ENCODE results near the gene FBXL16. TPM values are rescaled to one million over a fixed set of nuclear protein-coding genes. Genes with fewer than 3 reads are reported as not detected.

The FBXL16 gene
- total RNA-seq, 1 donor from 2014 or later = not detected

GRCh38 chr16:703406-703805 lies 2.2 kb downstream of the FBXL16 start:
- Histone ChIP-seq H3K27ac (ENCODE audit: low read depth, low read length) (no peak overlapping the region), H3K9me3 (ENCODE audit: control insufficient read depth in 3 of 3, low read length in 3 of 3) (no peaks in the 10 kb centered on the region), H3K4me3 (ENCODE audit: low read length in 3 of 3) (no peak overlapping the region), H3K9ac (ENCODE audit: low read depth in 1 of 3, low read length in 3 of 3) (no peak overlapping the region), H3K36me3 (ENCODE audit: control insufficient read depth in 3 of 3, insufficient read depth in 3 of 3, low read length in 3 of 3) (no peaks in the 10 kb centered on the region), H3K27me3 (ENCODE audit: control insufficient read depth in 3 of 3, insufficient read depth in 3 of 3, low read length in 3 of 3) (peaks cover 71 to 88% (median 84%) of the 10 kb centered on the region in 3 donors), H3K4me1 (ENCODE audit: control insufficient read depth in 3 of 3, insufficient read depth in 3 of 3, low read length in 3 of 3) (peaks cover 0 to 4% (median 0%) of the 10 kb centered on the region in 3 donors)

- H3K4me3 ChIP-seq (ENCODE audit: low read length in 3 of 3) = no peak overlapping the region
- H3K36me3 ChIP-seq (ENCODE audit: control insufficient read depth in 3 of 3, insufficient read depth in 3 of 3, low read length in 3 of 3) = no peaks in the 10 kb centered on the region
- peaks cover 69 to 85% (median 75%) of the 10 kb centered on the region in 3 donors for H3K27me3 ChIP-seq (ENCODE audit: control insufficient read depth in 3 of 3, insufficient read depth in 3 of 3, low read length in 3 of 3)
- no peaks in the 10 kb centered on the region for H3K9me3 ChIP-seq (ENCODE audit: control insufficient read depth in 3 of 3, low read length in 3 of 3)
- H3K27ac ChIP-seq (ENCODE audit: low read depth, low read length) = no peak overlapping the region
- H3K4me1 ChIP-seq (ENCODE audit: control insufficient read depth in 3 of 3, insufficient read depth in 3 of 3, low read length in 3 of 3) = peaks cover 0 to 4% (median 0%) of the 10 kb centered on the region in 3 donors
- no peak overlapping the region for H3K9ac ChIP-seq (ENCODE audit: low read depth in 1 of 3, low read length in 3 of 3)
Observed at GRCh38 chr16:702341-702740, 3.3 kb downstream of the FBXL16 start.

- Histone ChIP-seq H3K4me3 (ENCODE audit: low read length in 3 of 3) (no peak overlapping the region), H3K27ac (ENCODE audit: low read depth, low read length) (no peak overlapping the region), H3K36me3 (ENCODE audit: control insufficient read depth in 3 of 3, insufficient read depth in 3 of 3, low read length in 3 of 3) (no peaks in the 10 kb centered on the region), H3K27me3 (ENCODE audit: control insufficient read depth in 3 of 3, insufficient read depth in 3 of 3, low read length in 3 of 3) (peaks cover 64 to 82% (median 73%) of the 10 kb centered on the region in 3 donors), H3K4me1 (ENCODE audit: control insufficient read depth in 3 of 3, insufficient read depth in 3 of 3, low read length in 3 of 3) (peaks cover 0 to under 1% (median 0%) of the 10 kb centered on the region in 3 donors), H3K9ac (ENCODE audit: low read depth in 1 of 3, low read length in 3 of 3) (no peak overlapping the region), H3K9me3 (ENCODE audit: control insufficient read depth in 3 of 3, low read length in 3 of 3) (no peaks in the 10 kb centered on the region)
Observed at GRCh38 chr16:700684-701584, 4.7 kb downstream of the FBXL16 start.

GRCh38 chr16:698911-699671 lies 6.5 kb downstream of the FBXL16 start:
- H3K9me3 ChIP-seq (ENCODE audit: control insufficient read depth in 3 of 3, low read length in 3 of 3) = no peaks in the 10 kb centered on the region
- H3K27ac ChIP-seq (ENCODE audit: low read depth, low read length) = no peak overlapping the region
- no peak overlapping the region for H3K4me3 ChIP-seq (ENCODE audit: low read length in 3 of 3)
- H3K27me3 ChIP-seq (ENCODE audit: control insufficient read depth in 3 of 3, insufficient read depth in 3 of 3, low read length in 3 of 3) = peaks cover 68 to 86% (median 75%) of the 10 kb centered on the region in 3 donors
- H3K36me3 ChIP-seq (ENCODE audit: control insufficient read depth in 3 of 3, insufficient read depth in 3 of 3, low read length in 3 of 3) = no peaks in the 10 kb centered on the region
- H3K9ac ChIP-seq (ENCODE audit: low read depth in 1 of 3, low read length in 3 of 3) = no peak overlapping the region
- peaks cover 4 to 14% (median 7%) of the 10 kb centered on the region in 3 donors for H3K4me1 ChIP-seq (ENCODE audit: control insufficient read depth in 3 of 3, insufficient read depth in 3 of 3, low read length in 3 of 3)

- no peaks in the 10 kb centered on the region for H3K36me3 ChIP-seq (ENCODE audit: control insufficient read depth in 3 of 3, insufficient read depth in 3 of 3, low read length in 3 of 3)
- no peaks in the 10 kb centered on the region for H3K9me3 ChIP-seq (ENCODE audit: control insufficient read depth in 3 of 3, low read length in 3 of 3)
- H3K4me3 ChIP-seq (ENCODE audit: low read length in 3 of 3) = peak overlapping the region in 2 of 3 donors; percentile 40 to 49
- H3K4me1 ChIP-seq (ENCODE audit: control insufficient read depth in 3 of 3, insufficient read depth in 3 of 3, low read length in 3 of 3) = peaks cover 4 to 16% (median 8%) of the 10 kb centered on the region in 3 donors
- H3K27ac ChIP-seq (ENCODE audit: low read depth, low read length) = no peak overlapping the region
- no peak overlapping the region for H3K9ac ChIP-seq (ENCODE audit: low read depth in 1 of 3, low read length in 3 of 3)
- peaks cover 64 to 76% (median 70%) of the 10 kb centered on the region in 3 donors for H3K27me3 ChIP-seq (ENCODE audit: control insufficient read depth in 3 of 3, insufficient read depth in 3 of 3, low read length in 3 of 3)
Observed at GRCh38 chr16:695355-696089, 10.1 kb downstream of the FBXL16 start.

GRCh38 chr16:694863-695354 lies 10.7 kb downstream of the FBXL16 start:
- H3K27ac ChIP-seq (ENCODE audit: low read depth, low read length) = no peak overlapping the region
- no peak overlapping the region for H3K9ac ChIP-seq (ENCODE audit: low read depth in 1 of 3, low read length in 3 of 3)
- peaks cover 4 to 17% (median 13%) of the 10 kb centered on the region in 3 donors for H3K4me1 ChIP-seq (ENCODE audit: control insufficient read depth in 3 of 3, insufficient read depth in 3 of 3, low read length in 3 of 3)
- H3K9me3 ChIP-seq (ENCODE audit: control insufficient read depth in 3 of 3, low read length in 3 of 3) = no peaks in the 10 kb centered on the region
- peaks cover 58 to 71% (median 64%) of the 10 kb centered on the region in 3 donors for H3K27me3 ChIP-seq (ENCODE audit: control insufficient read depth in 3 of 3, insufficient read depth in 3 of 3, low read length in 3 of 3)
- no peaks in the 10 kb centered on the region for H3K36me3 ChIP-seq (ENCODE audit: control insufficient read depth in 3 of 3, insufficient read depth in 3 of 3, low read length in 3 of 3)
- H3K4me3 ChIP-seq (ENCODE audit: low read length in 3 of 3) = no peak overlapping the region

- H3K9ac ChIP-seq (ENCODE audit: low read depth in 1 of 3, low read length in 3 of 3) = no peak overlapping the region
- H3K27me3 ChIP-seq (ENCODE audit: control insufficient read depth in 3 of 3, insufficient read depth in 3 of 3, low read length in 3 of 3) = peaks cover 53 to 66% (median 60%) of the 10 kb centered on the region in 3 donors
- H3K36me3 ChIP-seq (ENCODE audit: control insufficient read depth in 3 of 3, insufficient read depth in 3 of 3, low read length in 3 of 3) = no peaks in the 10 kb centered on the region
- H3K27ac ChIP-seq (ENCODE audit: low read depth, low read length) = no peak overlapping the region
- peaks cover 9 to 23% (median 18%) of the 10 kb centered on the region in 3 donors for H3K4me1 ChIP-seq (ENCODE audit: control insufficient read depth in 3 of 3, insufficient read depth in 3 of 3, low read length in 3 of 3)
- H3K4me3 ChIP-seq (ENCODE audit: low read length in 3 of 3) = no peak overlapping the region
- no peaks in the 10 kb centered on the region for H3K9me3 ChIP-seq (ENCODE audit: control insufficient read depth in 3 of 3, low read length in 3 of 3)
Observed at GRCh38 chr16:694187-694862, 11.3 kb downstream of the FBXL16 start.

GRCh38 chr16:693766-694165 lies 11.8 kb downstream of the FBXL16 start:
- Histone ChIP-seq H3K27me3 (ENCODE audit: control insufficient read depth in 3 of 3, insufficient read depth in 3 of 3, low read length in 3 of 3) (peaks cover 48 to 60% (median 56%) of the 10 kb centered on the region in 3 donors), H3K4me3 (ENCODE audit: low read length in 3 of 3) (no peak overlapping the region), H3K27ac (ENCODE audit: low read depth, low read length) (no peak overlapping the region), H3K9ac (ENCODE audit: low read depth in 1 of 3, low read length in 3 of 3) (no peak overlapping the region), H3K4me1 (ENCODE audit: control insufficient read depth in 3 of 3, insufficient read depth in 3 of 3, low read length in 3 of 3) (peaks cover 15 to 29% (median 23%) of the 10 kb centered on the region in 3 donors), H3K36me3 (ENCODE audit: control insufficient read depth in 3 of 3, insufficient read depth in 3 of 3, low read length in 3 of 3) (no peaks in the 10 kb centered on the region), H3K9me3 (ENCODE audit: control insufficient read depth in 3 of 3, low read length in 3 of 3) (no peaks in the 10 kb centered on the region)

- Histone ChIP-seq H3K4me1 (ENCODE audit: control insufficient read depth in 3 of 3, insufficient read depth in 3 of 3, low read length in 3 of 3) (peaks cover 19 to 33% (median 27%) of the 10 kb centered on the region in 3 donors), H3K27me3 (ENCODE audit: control insufficient read depth in 3 of 3, insufficient read depth in 3 of 3, low read length in 3 of 3) (peaks cover 47 to 58% (median 54%) of the 10 kb centered on the region in 3 donors), H3K27ac (ENCODE audit: low read depth, low read length) (no peak overlapping the region)
Observed at GRCh38 chr16:693364-693763, 12.2 kb downstream of the FBXL16 start.

More at GRCh38 chr16:693364-693763, 12.2 kb downstream of the FBXL16 start:
- Histone ChIP-seq H3K4me3 (ENCODE audit: low read length in 3 of 3) (no peak overlapping the region), H3K36me3 (ENCODE audit: control insufficient read depth in 3 of 3, insufficient read depth in 3 of 3, low read length in 3 of 3) (no peaks in the 10 kb centered on the region), H3K9ac (ENCODE audit: low read depth in 1 of 3, low read length in 3 of 3) (no peak overlapping the region), H3K9me3 (ENCODE audit: control insufficient read depth in 3 of 3, low read length in 3 of 3) (no peaks in the 10 kb centered on the region)

Data from skeletal muscle tissue (tissue), 4 donors.